ENCODE results near the gene CDH24. TPM values are rescaled to one million over a fixed set of nuclear protein-coding genes. Genes with fewer than 3 reads are reported as not detected.

CDH24 gene
- total and polyA plus RNA-seq, 2 experiments from 2014 or later = 8.6 to 13.4 TPM

GRCh38 chr14:23043145-23043544, 14.2 kb downstream of the CDH24 start:
- H3K9me3 ChIP-seq (ENCODE audit: low read depth) = no peaks in the 10 kb centered on the region
- no peaks in the 10 kb centered on the region for H3K4me1 ChIP-seq (ENCODE audit: low read depth)
- DNase-seq (ENCODE audit: low read depth in 1 of 2, low spot score in 1 of 2) = no peak
- H3K36me3 ChIP-seq = no peaks in the 10 kb centered on the region
- no peaks in the 10 kb centered on the region for H3K27me3 ChIP-seq
- no peak for TF ChIP-seq CTCF (IDR thresholded peaks at IDR 0.05; ENCODE audit: low read depth, low read length)
- H3K27ac ChIP-seq = no peak overlapping the region
- no peak overlapping the region for H3K4me3 ChIP-seq

- Histone ChIP-seq H3K27ac (no peak within 1 kb of the TSS), H3K36me3 (no peaks in the 10 kb centered on the region), H3K27me3 (no peaks in the 10 kb centered on the region), H3K4me1 (ENCODE audit: low read depth) (no peaks in the 10 kb centered on the region), H3K9me3 (ENCODE audit: low read depth) (no peaks in the 10 kb centered on the region), H3K4me3 (no peak within 1 kb of the TSS)
- no peak for TF ChIP-seq CTCF (IDR thresholded peaks at IDR 0.05; ENCODE audit: low read depth, low read length)
- no peak for DNase-seq (ENCODE audit: low read depth in 1 of 2, low spot score in 1 of 2)
These were observed 15.0 kb downstream of the CDH24 start, which contains the start of gene PSMB11 for GRCh38 chr14:23042162-23042965. Gene PSMB11, plus strand, starts transcription at chr14:23042212. Its CDS starts 14 bp downstream, at chr14:23042226.

DNA sequence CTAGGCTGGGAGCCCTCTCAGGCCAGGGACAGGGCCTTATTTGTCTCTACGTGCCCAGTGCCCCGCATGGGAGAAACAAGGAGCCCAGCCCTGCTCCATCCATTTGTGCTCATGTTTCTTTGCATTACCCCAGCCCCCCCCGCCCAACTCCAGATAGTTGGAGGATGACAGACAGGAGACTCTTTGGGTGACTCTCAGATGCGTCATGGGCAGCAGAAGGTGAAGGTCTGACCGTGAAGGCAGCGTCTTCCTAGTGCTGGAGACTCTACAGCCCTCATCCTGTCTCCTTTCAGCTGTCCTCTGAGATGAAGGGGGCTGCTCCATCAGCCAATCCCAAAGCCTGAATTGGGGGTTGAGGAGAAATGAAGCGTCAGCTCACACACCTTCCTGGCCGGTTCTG, 15.6 kb downstream of the CDH24 start:
- H3K4me1 ChIP-seq (ENCODE audit: low read depth) = no peaks in the 10 kb centered on the region
- no peaks in the 10 kb centered on the region for H3K27me3 ChIP-seq
- H3K9me3 ChIP-seq (ENCODE audit: low read depth) = no peaks in the 10 kb centered on the region
- H3K27ac ChIP-seq = no peak overlapping the region
- TF ChIP-seq CTCF (IDR thresholded peaks at IDR 0.05; ENCODE audit: low read depth, low read length) = no peak
- no peaks in the 10 kb centered on the region for H3K36me3 ChIP-seq
- no peak for DNase-seq (ENCODE audit: low read depth in 1 of 2, low spot score in 1 of 2)
- no peak overlapping the region for H3K4me3 ChIP-seq

- peaks cover 4% of the 10 kb centered on the region for H3K4me1 ChIP-seq (ENCODE audit: low read depth)
- no peaks in the 10 kb centered on the region for H3K27me3 ChIP-seq
- DNase-seq (ENCODE audit: low read depth in 1 of 2, low spot score in 1 of 2) = no peak
- H3K36me3 ChIP-seq = no peaks in the 10 kb centered on the region
- no peak overlapping the region for H3K4me3 ChIP-seq
- H3K9me3 ChIP-seq (ENCODE audit: low read depth) = no peaks in the 10 kb centered on the region
- TF ChIP-seq CTCF (IDR thresholded peaks at IDR 0.05; ENCODE audit: low read depth, low read length) = no peak
- H3K27ac ChIP-seq = no peak overlapping the region
These were observed 17.2 kb downstream of the CDH24 start for GRCh38 chr14:23040100-23040499.

GRCh38 chr14:23035303-23036144, 21.8 kb downstream of the CDH24 start:
- Histone ChIP-seq H3K9me3 (ENCODE audit: low read depth) (no peaks in the 10 kb centered on the region), H3K4me3 (peak overlapping the region; percentile 80), H3K4me1 (ENCODE audit: low read depth) (peaks cover 8% of the 10 kb centered on the region), H3K27ac (peak overlapping the region; percentile 97), H3K36me3 (peaks cover 20% of the 10 kb centered on the region), H3K27me3 (no peaks in the 10 kb centered on the region)
- TF ChIP-seq CTCF (IDR thresholded peaks at IDR 0.05; ENCODE audit: low read depth, low read length) = no peak
- no peak for DNase-seq (ENCODE audit: low read depth in 1 of 2, low spot score in 1 of 2)

Data from cardiac muscle cell (in vitro differentiated cells and primary cell).